ENCODE data around the gene RABGAP1L.
A peak's percentile ranks its signal among the peaks of the same experiment; 100 is the strongest.

- no peak for TF ChIP-seq POLR2A (IDR thresholded peaks at IDR 0.05)
- TF ChIP-seq CTCF (IDR thresholded peaks at IDR 0.05): peak; percentile 33 to 67 (median 50)
- TF ChIP-seq EP300 (IDR thresholded peaks at IDR 0.05): no peak
- no peak for TF ChIP-seq POLR2AphosphoS5 (IDR thresholded peaks at IDR 0.05)
These were observed 584.6 kb downstream of the RABGAP1L start for GRCh38 chr1:174743654-174744561.

Data from gastroesophageal sphincter (tissue), 3 donors.